Mucosa of rectum (tissue), 2 donors: ENCODE data around the gene EHF.
"Not testable (repeated sequence)": the region's sequence is repeated elsewhere in the genome, so short reads cannot be mapped to it uniquely, and the experiment has no call there.

ENCODE experiments used
- H3K27ac ChIP-seq, 2 donors: one replicate each; pipeline ENCODE4 v1.7.0; 2013; ENCODE audit warnings: inconsistent platforms in 2 of 2, low read depth in 2 of 2, low read length in 2 of 2
- H3K27me3 ChIP-seq, 2 donors: one replicate each; pipeline ENCODE4 v1.7.0; 2013; ENCODE audit warnings: low read length in 2 of 2; ENCODE audit not compliant: control insufficient read depth in 2 of 2, insufficient read depth in 2 of 2
- H3K36me3 ChIP-seq, 2 donors: one replicate each; pipeline ENCODE4 v1.7.0; 2013; ENCODE audit warnings: low read length in 2 of 2; ENCODE audit not compliant: control insufficient read depth in 2 of 2, insufficient read depth in 2 of 2
- H3K4me1 ChIP-seq, 2 donors: one replicate each; pipeline ENCODE4 v1.7.0; 2013; ENCODE audit warnings: low read length in 2 of 2, mild to moderate bottlenecking in 1 of 2; ENCODE audit not compliant: control insufficient read depth in 2 of 2, insufficient read depth in 2 of 2
- H3K4me3 ChIP-seq, 2 donors: one replicate each; pipeline ENCODE4 v1.7.0; 2013; ENCODE audit warnings: low read length in 2 of 2
- H3K9ac ChIP-seq, 2 donors: one replicate each; pipeline ENCODE4 v1.7.0; 2013; ENCODE audit warnings: low read length in 2 of 2, low read depth in 1 of 2, mild to moderate bottlenecking in 1 of 2
- H3K9me3 ChIP-seq, 2 donors: one replicate each; pipeline ENCODE4 v1.7.0; 2013; ENCODE audit warnings: low read length in 2 of 2; ENCODE audit not compliant: control insufficient read depth in 2 of 2
- donor health status: healthy.
- donor health status: Normal muscosa, but diverticular disease.

The EHF gene

GRCh38 chr11:34587282-34587677 lies 33.6 kb upstream of the EHF start:
- no peak overlapping the region for H3K4me3 ChIP-seq
- H3K36me3 ChIP-seq: no peaks in the 10 kb centered on the region
- H3K4me1 ChIP-seq: peaks cover 2 to 12% of the 10 kb centered on the region in 2 donors
- H3K9ac ChIP-seq: no peak overlapping the region
- H3K9me3 ChIP-seq: no peaks in the 10 kb centered on the region
- H3K27ac ChIP-seq: no peak overlapping the region
- H3K27me3 ChIP-seq: no peaks in the 10 kb centered on the region

GRCh38 chr11:34588023-34588422 lies 32.9 kb upstream of the EHF start:
- no peaks in the 10 kb centered on the region for H3K27me3 ChIP-seq
- no peak overlapping the region for H3K4me3 ChIP-seq
- H3K36me3 ChIP-seq: no peaks in the 10 kb centered on the region
- H3K9ac ChIP-seq: no peak overlapping the region
- H3K9me3 ChIP-seq: no peaks in the 10 kb centered on the region
- H3K27ac ChIP-seq: no peak overlapping the region
- peaks cover 2 to 12% of the 10 kb centered on the region in 2 donors for H3K4me1 ChIP-seq

GRCh38 chr11:34588701-34589100 lies 32.2 kb upstream of the EHF start:
- no peak overlapping the region for H3K27ac ChIP-seq
- H3K4me1 ChIP-seq: peaks cover 2 to 12% of the 10 kb centered on the region in 2 donors
- peaks cover 0 to 1% of the 10 kb centered on the region in 2 donors for H3K9me3 ChIP-seq
- no peak overlapping the region for H3K4me3 ChIP-seq
- no peak overlapping the region for H3K9ac ChIP-seq
- no peaks in the 10 kb centered on the region for H3K36me3 ChIP-seq
- no peaks in the 10 kb centered on the region for H3K27me3 ChIP-seq

GRCh38 chr11:34589177-34589576 lies 31.7 kb upstream of the EHF start:
- H3K9me3 ChIP-seq, H3K36me3 ChIP-seq, H3K27me3 ChIP-seq, H3K4me3 ChIP-seq, H3K27ac ChIP-seq, H3K9ac ChIP-seq: not testable (repeated sequence)
- H3K4me1 ChIP-seq: peaks cover 2 to 12% of the 10 kb centered on the region in 2 donors

- H3K4me3 ChIP-seq: no peak overlapping the region
- H3K9me3 ChIP-seq: peaks cover 0 to 3% of the 10 kb centered on the region in 2 donors
- peaks cover 0 to 2% of the 10 kb centered on the region in 2 donors for H3K4me1 ChIP-seq
- no peaks in the 10 kb centered on the region for H3K36me3 ChIP-seq
- no peaks in the 10 kb centered on the region for H3K27me3 ChIP-seq
- H3K27ac ChIP-seq: no peak overlapping the region
- no peak overlapping the region for H3K9ac ChIP-seq
Measured at GRCh38 chr11:34593085-34593484, 27.8 kb upstream of the EHF start.

GRCh38 chr11:34594603-34595002 lies 26.3 kb upstream of the EHF start:
- H3K36me3 ChIP-seq: no peaks in the 10 kb centered on the region
- no peak overlapping the region for H3K9ac ChIP-seq
- peaks cover 4 to 9% of the 10 kb centered on the region in 2 donors for H3K4me1 ChIP-seq
- H3K27me3 ChIP-seq: no peaks in the 10 kb centered on the region
- no peak overlapping the region for H3K27ac ChIP-seq
- peaks cover 0 to 3% of the 10 kb centered on the region in 2 donors for H3K9me3 ChIP-seq
- no peak overlapping the region for H3K4me3 ChIP-seq

GRCh38 chr11:34595391-34595790 lies 25.5 kb upstream of the EHF start:
- Histone ChIP-seq H3K27me3 (no peaks in the 10 kb centered on the region), H3K4me1 (peaks cover 8 to 17% of the 10 kb centered on the region in 2 donors), H3K27ac (no peak overlapping the region), H3K4me3 (no peak overlapping the region), H3K9ac (no peak overlapping the region), H3K36me3 (no peaks in the 10 kb centered on the region), H3K9me3 (peaks cover 0 to 3% of the 10 kb centered on the region in 2 donors)

GRCh38 chr11:34595960-34596644 lies 24.8 kb upstream of the EHF start:
- H3K9me3 ChIP-seq: peaks cover 0 to 3% of the 10 kb centered on the region in 2 donors
- no peaks in the 10 kb centered on the region for H3K27me3 ChIP-seq
- peaks cover 13 to 23% of the 10 kb centered on the region in 2 donors for H3K4me1 ChIP-seq
- H3K4me3 ChIP-seq: no peak overlapping the region
- H3K36me3 ChIP-seq: no peaks in the 10 kb centered on the region
- H3K27ac ChIP-seq: no peak overlapping the region
- no peak overlapping the region for H3K9ac ChIP-seq

- peak overlapping the region; percentile 97 to 98 for H3K27ac ChIP-seq
Measured at GRCh38 chr11:34599406-34599945, 21.4 kb upstream of the EHF start.

GRCh38 chr11:34600339-34601084 lies 20.4 kb upstream of the EHF start:
- H3K9me3 ChIP-seq: no peaks in the 10 kb centered on the region
- H3K9ac ChIP-seq: peak overlapping the region; percentile 68 to 78
- no peaks in the 10 kb centered on the region for H3K36me3 ChIP-seq
- H3K4me3 ChIP-seq: peak overlapping the region; percentile 51 to 52
- H3K27ac ChIP-seq: peak overlapping the region; percentile 97 to 98
- H3K27me3 ChIP-seq: no peaks in the 10 kb centered on the region
- peaks cover 43 to 64% of the 10 kb centered on the region in 2 donors for H3K4me1 ChIP-seq

More at GRCh38 chr11:34599406-34599945, 21.4 kb upstream of the EHF start:
- Histone ChIP-seq H3K9me3 (no peaks in the 10 kb centered on the region), H3K4me1 (peaks cover 37 to 55% of the 10 kb centered on the region in 2 donors), H3K9ac (peak overlapping the region in 1 of 2 donors; percentile 70), H3K27me3 (no peaks in the 10 kb centered on the region), H3K4me3 (peak overlapping the region; percentile 51 to 52), H3K36me3 (no peaks in the 10 kb centered on the region)
